ENCODE results near the gene MRFAP1L1.
"Not testable (repeated sequence)": the region's sequence is repeated elsewhere in the genome, so short reads cannot be mapped to it uniquely, and the experiment has no call there.

The MRFAP1L1 gene

DNA sequence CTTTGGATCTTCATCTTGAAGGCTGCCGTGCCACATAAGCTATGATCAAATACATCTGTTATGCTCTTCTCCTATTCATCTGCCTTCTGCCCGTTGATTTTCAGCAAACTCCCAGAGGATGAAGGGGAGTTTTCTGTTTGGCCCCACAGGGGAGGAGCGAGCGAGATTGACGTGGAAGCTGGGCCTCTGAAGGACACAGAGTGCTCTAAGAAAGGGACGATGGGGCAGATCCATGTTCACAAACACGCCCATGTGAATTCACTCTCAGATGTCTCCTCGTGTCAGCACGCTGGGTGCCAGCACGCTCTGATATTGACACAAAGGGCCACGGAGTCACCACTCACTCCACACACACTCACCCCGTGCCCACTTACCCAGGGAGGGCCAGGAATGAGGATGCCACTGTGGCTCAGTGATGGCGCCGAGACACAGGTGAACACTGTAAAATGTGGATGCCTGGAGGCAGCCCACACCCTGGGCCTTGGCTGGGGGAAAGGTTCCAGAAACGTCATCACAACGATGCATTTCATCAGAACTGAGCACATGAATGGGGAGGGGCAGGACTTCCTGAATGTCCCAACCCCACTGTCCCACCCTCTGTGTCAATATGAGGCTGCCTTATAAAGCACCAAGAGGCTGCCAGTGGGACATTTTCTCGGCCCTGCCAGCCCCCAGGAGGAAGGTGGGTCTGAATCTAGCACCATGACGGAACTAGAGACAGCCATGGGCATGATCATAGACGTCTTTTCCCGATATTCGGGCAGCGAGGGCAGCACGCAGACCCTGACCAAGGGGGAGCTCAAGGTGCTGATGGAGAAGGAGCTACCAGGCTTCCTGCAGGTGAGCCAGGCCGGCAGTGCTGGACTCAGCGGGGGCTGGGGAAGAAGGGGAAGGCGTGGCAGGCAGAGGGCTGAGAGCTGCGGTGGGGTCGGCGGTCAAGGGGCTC is 16.2 kb downstream of the MRFAP1L1 start, which contains the start of gene S100P:
TSS of gene S100P (plus strand) at position 648 of the 946 bp plus-strand sequence. CDS start at position 703, 55 bp downstream.
- DNase-seq (ENCODE audit: extremely low spot score, insufficient read length, low read depth): no peak

DNA sequence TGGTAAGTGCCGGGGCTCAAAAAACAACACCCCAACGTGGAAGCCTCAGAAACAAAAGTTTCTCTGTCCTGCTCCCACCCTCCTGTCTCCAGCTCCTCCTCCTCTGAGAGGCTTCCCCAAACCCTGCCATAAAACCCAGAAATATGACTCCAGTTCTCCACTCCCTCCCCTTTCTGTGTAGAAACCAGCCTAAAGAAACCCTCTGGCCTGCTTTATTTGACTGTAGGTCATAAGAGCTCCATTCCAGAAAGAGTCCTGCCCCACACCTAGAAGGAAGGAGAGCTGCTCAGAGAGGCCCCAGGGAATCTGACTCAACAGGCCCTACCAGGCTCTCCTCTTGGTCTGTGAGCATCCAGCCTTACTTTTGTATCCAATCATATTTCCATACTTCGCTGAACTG is 16.9 kb downstream of the MRFAP1L1 start:
- no peak for DNase-seq (ENCODE audit: extremely low spot score, insufficient read length, low read depth)
- FAIRE-seq: no peak

More for the DNA sequence above, 16.2 kb downstream of the MRFAP1L1 start, which contains the start of gene S100P:
- no peak for FAIRE-seq

GRCh38 chr4:6692379-6692778 is 17.3 kb downstream of the MRFAP1L1 start:
- no peak for FAIRE-seq
- DNase-seq (ENCODE audit: extremely low spot score, insufficient read length, low read depth): no peak

DNA sequence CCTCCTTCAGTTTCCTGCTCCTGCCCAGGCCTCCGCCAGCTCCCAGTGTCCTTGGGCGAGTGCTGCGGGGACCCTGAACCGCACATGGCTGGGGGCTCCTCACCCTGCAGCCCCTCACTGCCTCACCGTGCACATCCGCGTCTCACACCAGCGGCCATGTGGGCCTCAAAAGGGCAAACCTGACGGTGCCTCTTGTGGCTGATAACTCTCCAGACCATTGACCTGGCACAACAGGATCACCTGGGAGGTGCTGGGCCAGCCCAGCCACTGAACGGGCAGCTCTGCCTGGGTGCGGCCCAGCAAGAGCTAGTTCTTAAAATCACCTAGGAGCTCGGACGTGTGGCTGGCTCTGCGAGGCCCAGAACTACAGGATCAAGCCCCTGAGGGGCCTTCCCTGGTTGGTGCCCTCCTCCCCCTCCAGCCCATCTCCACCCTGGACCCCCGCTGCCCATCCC is 20.1 kb downstream of the MRFAP1L1 start:
- FAIRE-seq: no peak
- DNase-seq (ENCODE audit: extremely low spot score, insufficient read length, low read depth): no peak

DNA sequence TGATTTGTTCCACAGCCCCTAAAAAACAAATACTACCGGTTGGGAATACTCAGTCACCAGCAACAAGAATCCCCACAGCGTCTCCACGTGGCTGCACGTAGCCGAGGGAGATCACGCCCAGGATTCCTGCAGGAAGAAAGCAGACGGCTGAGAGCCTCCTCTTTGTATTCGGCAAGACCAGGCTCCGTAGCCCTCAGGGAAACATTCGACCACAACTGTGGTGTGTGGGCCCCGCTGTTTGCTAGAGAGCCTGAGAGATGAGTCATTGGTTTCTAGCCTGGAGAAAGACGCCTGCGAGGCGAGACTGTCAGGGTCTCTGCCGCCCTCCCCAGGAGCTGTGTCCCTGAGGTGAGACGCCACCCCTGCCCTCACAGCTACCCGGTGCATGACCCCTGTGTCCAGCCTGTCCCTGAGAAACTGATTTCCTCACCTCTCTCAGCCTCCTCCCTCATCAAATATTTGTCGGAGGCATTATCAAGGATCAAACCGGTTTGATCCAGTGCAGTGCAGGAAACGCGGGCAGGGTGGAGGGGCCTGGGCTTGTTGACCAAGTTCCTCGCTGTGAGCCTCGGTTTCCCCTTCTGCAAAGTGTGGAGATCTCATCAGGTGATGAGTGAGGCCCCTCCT is 20.7 kb downstream of the MRFAP1L1 start:
- DNase-seq (ENCODE audit: extremely low spot score, insufficient read length, low read depth) (peak; percentile 42), FAIRE-seq (peak; percentile 64)

DNA sequence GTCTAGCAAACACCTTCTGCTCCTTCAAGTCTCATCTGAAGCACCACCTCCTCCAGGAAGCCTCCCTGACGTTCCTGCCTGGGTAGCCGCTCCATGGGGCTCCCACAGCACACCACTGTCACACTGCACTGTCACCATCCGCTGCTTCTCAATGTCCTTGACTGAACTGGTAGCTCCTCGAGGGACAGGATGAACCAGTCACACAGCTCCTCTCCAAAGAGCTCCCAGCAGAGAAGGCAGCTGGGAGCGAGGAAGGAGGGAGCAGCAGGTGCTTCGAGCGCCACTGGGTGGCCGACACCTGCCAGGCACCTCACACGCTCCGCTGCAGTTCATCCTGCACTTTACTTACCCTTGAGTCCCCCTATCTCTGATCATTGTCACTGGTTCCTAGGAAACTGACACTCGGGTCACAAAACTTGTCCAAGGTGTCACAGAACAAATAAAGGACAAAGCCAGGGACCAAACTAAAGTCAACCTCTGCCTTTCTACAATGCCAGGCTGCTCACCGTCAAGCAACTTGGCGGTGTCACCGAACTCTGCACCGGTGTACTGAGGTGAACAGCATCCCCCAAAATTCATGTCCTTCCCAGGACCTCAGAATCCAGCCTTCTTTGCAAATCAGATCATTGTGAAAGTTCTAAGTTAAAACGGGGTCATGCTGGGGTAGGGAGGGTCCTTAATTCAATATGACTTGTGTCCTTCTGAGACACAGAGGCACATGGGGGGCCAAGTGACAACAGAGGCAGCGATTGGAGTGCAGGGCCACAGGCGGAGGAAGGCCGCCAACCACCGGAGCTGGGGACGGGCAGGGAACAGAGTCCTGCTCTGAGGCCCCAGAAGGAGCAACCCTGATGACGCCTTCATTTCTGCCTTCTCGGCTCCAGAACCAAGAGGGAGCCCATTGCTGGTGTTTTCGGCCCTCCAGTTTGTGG is 21.5 kb downstream of the MRFAP1L1 start:
- DNase-seq (ENCODE audit: extremely low spot score, insufficient read length, low read depth) (no peak), FAIRE-seq (no peak)

DNA sequence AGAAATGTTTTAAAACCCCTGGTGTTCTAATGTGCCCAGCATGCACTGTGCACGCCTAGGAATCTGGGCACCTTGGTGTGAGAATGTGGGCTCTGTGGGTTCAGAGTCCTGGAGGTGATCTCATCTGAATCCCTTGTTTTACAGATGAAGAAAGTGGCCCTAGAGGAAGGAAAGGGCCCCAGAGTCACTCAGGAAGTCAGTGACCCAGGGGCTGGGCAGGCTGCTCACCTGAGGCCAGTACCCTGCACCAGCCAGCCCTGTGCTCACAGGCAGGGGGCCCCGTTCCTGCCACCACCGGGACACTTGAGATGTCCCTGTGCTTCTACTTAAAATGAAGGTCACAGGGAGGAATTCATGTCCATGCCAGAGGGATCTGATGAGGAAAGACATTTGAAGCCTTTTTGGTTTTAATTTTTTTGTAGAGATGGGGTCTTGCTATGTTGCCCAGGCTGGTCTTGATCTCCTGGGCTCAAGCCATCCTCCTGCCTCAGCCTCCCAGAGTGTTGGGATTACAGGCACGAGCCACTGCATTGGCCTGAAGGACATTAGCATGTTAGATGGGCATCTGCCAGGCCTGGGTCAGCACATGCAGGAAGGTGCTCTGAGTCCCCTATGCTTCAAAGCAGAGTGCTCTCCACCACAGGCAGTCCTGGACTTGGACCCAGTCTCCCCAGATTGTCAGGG is 23.4 kb downstream of the MRFAP1L1 start:
- no peak for FAIRE-seq
- DNase-seq (ENCODE audit: extremely low spot score, insufficient read length, low read depth): no peak

DNA sequence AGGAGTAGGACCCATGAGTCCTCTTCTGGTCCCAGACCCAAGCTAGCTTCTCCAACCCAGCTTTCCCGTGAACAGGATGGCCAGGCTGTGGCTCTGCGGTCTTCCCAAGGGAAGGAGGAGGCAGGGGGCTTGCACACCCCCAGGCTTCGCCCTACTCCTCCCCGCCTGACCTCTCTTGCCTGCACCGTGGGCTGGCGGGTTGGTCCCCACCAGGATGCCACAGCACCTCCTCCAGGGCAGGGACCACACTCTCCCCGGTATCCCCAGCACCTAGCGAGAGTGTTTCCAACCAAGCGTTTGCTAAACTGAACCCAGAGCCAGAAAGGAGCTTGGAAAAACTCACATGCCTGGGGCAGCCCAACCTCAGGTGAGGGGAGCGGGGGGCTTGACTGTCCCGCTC is 25.0 kb downstream of the MRFAP1L1 start:
- DNase-seq (ENCODE audit: extremely low spot score, insufficient read length, low read depth) (no peak), FAIRE-seq (no peak)

GRCh38 chr4:6682862-6683590 is 26.6 kb downstream of the MRFAP1L1 start:
- FAIRE-seq: no peak
- DNase-seq (ENCODE audit: extremely low spot score, insufficient read length, low read depth): no peak

- DNase-seq (ENCODE audit: extremely low spot score, insufficient read length, low read depth): no peak
- no peak for FAIRE-seq
Observed at GRCh38 chr4:6681191-6681590, 28.5 kb downstream of the MRFAP1L1 start.

DNA sequence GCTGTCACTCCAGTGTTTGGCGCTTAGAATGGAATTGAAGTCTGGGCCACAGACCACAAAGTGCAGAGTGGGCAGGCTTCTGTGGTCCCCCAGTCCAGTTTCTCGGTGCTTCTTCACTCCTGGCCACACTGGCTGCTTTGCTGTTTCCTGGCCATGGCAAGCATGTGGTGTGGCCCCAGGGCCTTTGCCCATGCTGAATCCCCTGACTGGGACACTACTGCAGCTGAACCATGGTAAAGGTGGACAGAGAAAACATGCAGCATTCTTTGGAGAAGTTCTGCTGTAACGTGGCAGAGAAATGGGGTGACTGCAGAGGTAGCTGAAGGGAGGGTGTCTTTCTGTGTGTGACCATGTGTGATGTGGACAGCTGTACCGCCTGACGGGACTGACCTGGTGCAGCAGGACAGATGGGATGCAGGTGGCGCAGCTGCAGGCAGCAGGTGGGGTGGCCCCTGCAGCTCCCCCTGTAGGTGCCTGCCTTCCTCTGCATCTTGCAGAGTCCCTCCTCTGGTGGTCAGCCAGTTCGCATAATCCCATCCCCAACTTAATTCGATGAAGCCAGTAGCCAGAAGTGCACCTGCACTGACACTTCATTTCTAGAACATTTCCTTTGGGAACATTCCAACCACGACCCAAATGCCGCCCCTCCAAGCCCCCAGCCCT is 29.2 kb downstream of the MRFAP1L1 start:
- no peak for DNase-seq (ENCODE audit: extremely low spot score, insufficient read length, low read depth)
- no peak for FAIRE-seq

GRCh38 chr4:6676722-6677558 is 32.7 kb downstream of the MRFAP1L1 start:
- FAIRE-seq (no peak), DNase-seq (ENCODE audit: extremely low spot score, insufficient read length, low read depth) (no peak)

DNA sequence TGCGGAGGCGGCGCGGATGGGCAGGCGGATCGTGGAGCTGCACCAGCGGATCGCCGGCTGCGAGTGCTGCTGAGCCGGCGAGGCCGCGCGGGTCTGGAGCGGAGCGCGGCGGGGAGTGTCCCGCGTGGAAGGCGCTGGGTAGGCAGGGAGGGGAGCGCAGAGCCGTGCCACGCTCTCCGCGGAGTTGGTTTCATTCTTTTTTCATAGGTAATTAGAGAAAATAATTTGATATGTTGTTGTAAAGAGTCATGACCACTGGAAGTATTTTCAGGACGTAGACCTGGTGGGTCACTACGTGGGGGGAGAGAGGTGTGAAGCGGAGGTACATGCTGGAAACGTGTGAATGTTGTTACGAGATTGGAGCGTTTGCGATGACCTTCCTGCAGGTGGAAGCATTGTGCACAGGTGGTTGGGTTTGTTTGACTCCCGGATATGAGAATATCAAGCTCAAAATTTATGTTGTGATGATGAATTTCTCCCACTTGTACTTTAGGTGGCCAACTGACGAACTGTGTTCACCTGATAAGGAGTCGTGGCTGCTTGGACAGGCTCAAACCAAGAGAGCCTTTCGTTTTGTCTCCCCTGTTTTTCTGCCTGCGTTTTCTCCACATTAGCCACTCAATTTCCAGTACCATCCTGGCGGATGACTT is 35.0 kb downstream of the MRFAP1L1 start:
- no peak for DNase-seq (ENCODE audit: extremely low spot score, insufficient read length, low read depth)
- peak; percentile 87 for FAIRE-seq

DNA sequence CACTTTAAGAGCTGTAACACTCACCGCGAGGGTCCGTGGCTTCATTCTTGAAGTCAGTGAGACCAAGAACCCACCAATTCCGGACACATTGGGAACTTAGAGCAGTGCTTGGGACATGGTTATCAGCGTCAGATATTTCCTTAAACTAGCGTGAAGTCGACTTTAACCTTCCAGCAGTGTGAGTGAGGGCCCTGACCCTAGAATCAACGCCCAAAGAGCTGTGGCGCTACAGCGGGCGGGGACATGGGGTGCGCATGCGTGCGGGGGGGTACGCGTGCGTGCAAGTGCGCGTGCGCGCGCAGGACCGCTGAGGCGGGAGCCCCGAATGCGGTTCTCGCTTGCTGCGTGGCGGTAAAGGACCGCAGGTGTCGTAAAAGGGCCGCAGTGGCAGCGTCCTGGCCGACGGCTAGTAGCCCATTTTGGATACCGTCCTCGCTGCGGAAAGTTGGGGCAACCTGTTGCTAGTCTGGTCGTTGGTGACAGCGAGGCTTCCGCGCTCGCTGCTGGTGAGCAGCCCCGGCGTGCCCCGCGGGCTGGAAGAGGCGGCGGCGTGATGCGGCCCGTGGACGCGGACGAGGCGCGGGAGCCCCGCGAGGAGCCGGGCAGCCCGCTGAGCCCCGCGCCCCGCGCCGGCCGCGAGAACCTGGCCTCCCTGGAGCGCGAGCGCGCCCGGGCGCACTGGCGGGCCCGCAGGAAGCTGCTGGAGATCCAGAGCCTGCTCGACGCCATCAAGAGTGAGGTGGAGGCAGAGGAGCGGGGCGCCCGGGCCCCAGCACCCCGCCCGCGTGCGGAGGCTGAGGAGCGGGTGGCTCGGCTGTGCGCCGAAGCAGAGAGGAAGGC is 35.8 kb downstream of the MRFAP1L1 start:
- DNase-seq (ENCODE audit: extremely low spot score, insufficient read length, low read depth) (peak; percentile 96), FAIRE-seq (peak; percentile 98)

- not testable (repeated sequence) for DNase-seq (ENCODE audit: extremely low spot score, insufficient read length, low read depth); FAIRE-seq
Observed at GRCh38 chr4:6673191-6673659, 36.4 kb downstream of the MRFAP1L1 start.

Data from GM18507 (cell line).